GM21390 (cell line): ENCODE measurements around the gene CDH23.

ENCODE experiments used
- ATAC-seq: cut with Tn5 transposase; IDR thresholded peaks from one replicate; pipeline ENCODE4 v1.9.1; 2021; ENCODE audit not compliant: unreplicated experiment

The CDH23 gene

GRCh38 chr10:71531485-71532446 lies 135.0 kb downstream of the CDH23 start:
- no peak for ATAC-seq

- ATAC-seq: no peak
Measured at GRCh38 chr10:71532878-71533277, 136.2 kb downstream of the CDH23 start.

DNA sequence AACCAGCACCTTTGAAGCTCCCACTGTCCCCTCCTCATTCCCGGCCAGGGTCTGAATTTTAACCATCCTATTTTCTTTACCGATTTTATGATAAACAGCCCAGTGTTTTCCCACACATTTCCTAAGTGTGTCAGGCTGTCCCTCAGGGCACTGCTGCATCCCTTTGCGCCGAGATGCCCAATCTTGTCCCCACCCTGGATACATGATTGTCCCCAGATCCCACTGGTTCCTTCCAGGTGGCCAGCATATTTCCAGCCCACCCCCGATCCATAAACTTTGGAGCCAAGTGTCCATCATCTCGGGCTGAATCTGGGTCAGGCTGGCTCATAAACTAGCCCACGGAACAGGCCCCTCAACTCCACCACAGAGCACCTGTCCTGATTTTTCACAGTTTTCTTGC lies 137.2 kb downstream of the CDH23 start:
- no peak for ATAC-seq

DNA sequence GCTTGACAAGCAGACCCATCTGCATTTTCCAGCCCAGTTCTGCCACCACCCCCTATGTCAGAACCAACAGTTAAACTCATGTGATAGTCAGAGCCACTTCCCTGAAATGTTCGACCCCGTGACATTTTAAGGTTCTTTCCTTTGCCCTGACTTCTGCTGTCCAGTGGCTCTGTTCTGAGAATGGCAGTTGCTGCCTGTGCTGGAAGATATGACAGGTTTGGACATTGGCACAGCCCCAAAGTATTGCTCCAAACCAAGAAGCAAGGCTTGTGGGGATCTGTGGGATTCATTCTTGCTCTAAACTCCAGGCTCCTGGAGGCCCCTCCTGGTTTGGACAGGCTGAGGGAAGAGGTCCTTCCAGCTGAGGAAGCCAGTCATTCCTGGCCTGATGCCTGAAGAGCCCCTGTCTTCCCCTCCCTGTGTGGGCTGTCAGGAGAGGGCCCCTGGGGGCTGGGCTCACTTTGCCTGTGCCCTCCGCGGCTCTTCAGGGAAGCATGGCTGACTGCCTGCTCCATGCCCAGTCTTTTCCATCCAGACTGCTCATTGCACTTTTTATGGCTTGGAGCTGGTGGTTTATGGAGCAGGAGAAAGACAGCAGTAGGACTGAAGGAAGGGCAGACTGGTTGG lies 138.0 kb downstream of the CDH23 start:
- no peak for ATAC-seq

DNA sequence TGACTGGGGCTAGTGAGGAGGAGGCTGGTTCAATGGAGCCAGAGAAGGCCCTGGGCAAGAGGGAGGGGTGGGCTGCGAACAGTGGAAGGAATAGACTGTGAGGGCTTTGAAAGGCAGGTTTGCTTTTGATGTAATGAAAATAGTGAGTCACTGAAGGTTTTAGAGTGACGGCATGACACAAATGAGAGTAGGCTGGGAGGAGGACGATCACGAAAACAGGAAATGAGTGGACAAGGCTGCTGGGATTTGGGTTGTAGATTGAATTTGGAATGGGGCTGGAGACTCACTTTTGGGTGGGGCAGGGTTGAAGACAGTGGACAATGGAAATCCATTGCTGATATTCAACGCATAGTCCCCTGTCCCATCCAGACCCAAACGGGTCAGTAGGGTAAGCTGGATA lies 139.6 kb downstream of the CDH23 start:
- ATAC-seq: no peak

GRCh38 chr10:71537125-71537524 lies 140.4 kb downstream of the CDH23 start:
- no peak for ATAC-seq

DNA sequence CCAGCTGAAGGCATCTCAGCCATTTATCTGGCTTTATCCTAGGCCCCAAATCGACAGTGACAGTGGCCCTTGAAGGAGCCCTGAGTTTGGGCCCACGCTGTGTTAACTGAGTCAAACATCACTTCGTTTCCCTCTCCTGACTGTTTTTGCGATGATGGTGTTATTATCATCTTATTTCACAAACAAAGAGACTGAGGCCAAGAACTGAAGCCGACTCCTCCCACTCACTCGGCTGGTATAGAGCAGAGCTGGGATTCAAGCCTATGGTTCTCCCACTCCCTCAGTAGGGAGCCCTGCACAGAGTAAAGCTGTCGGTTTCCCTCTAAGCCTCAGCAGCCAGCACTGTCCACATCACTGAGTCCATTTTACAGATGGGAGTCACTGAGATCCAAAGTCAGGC lies 141.0 kb downstream of the CDH23 start:
- no peak for ATAC-seq

- no peak for ATAC-seq
Measured at GRCh38 chr10:71538608-71539260, 142.0 kb downstream of the CDH23 start.

GRCh38 chr10:71539442-71540118 lies 142.9 kb downstream of the CDH23 start:
- ATAC-seq: no peak

GRCh38 chr10:71542478-71542877 lies 145.8 kb downstream of the CDH23 start:
- no peak for ATAC-seq

DNA sequence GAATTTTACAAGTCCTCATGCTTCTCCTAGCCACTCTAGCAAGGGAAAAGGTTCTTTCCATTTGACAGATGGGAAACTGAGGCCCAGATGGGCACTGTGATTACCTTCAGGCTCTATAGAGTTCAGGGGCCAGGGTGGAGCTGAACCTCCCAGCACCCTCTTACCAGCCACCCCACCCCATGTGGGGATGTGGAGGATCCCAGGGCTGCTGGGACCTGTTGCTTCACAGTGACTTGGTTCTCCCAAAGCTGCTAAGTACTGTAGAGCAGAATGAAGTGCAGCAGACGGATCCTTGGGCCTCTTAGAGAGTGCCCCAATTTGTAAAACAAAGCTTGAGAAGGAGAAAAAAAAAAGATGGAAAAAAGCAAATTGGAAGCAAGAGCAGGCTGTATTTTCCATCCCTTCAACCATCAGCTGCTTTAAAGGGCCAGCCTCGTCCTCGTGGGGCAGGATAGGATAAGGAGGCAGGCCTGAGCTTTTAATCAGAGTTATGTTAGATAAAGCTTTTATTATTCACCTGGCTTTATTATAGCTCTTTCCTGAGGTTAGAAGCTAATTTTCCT lies 147.0 kb downstream of the CDH23 start:
- no peak for ATAC-seq

DNA sequence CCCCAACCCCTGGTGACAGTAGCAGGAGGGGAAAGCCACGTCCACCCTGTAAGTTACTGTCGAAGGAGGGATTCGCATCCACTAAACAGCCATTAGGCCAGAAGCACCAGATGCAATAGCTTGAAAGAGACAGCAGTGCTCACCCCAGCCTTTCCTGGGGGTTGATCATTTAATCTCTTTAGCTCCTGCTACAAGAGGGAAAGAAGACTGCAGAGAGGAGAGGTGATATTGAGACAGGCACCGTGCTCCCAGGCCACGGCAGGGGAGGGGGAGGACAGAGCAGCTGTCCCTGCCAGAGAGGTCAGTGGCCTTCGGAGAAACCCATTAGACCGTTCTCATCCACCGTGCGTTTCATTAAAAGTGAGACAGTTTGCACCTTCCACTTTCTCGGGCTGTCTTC lies 148.3 kb downstream of the CDH23 start:
- ATAC-seq: no peak

DNA sequence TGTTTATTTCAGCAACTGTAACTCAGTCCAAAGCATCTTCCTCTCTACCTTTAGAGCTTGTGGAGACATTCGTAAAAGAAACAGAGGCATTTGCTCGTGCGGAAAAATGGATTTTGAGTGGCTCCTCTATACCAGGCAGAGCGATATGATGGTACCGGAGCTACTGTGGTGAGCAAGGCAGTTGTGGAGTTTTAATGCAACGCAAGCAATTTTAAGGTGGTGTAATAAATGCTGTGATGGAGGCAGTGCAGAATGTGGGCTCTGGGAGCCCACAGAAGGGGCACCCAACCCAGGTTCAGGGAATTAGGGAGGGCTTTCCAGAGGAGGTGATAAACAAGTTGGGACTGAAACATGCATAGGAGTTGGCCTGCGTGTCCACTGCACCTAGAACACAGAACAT lies 149.5 kb downstream of the CDH23 start:
- ATAC-seq: no peak

- ATAC-seq: no peak
Measured at GRCh38 chr10:71547312-71547711, 150.6 kb downstream of the CDH23 start.

DNA sequence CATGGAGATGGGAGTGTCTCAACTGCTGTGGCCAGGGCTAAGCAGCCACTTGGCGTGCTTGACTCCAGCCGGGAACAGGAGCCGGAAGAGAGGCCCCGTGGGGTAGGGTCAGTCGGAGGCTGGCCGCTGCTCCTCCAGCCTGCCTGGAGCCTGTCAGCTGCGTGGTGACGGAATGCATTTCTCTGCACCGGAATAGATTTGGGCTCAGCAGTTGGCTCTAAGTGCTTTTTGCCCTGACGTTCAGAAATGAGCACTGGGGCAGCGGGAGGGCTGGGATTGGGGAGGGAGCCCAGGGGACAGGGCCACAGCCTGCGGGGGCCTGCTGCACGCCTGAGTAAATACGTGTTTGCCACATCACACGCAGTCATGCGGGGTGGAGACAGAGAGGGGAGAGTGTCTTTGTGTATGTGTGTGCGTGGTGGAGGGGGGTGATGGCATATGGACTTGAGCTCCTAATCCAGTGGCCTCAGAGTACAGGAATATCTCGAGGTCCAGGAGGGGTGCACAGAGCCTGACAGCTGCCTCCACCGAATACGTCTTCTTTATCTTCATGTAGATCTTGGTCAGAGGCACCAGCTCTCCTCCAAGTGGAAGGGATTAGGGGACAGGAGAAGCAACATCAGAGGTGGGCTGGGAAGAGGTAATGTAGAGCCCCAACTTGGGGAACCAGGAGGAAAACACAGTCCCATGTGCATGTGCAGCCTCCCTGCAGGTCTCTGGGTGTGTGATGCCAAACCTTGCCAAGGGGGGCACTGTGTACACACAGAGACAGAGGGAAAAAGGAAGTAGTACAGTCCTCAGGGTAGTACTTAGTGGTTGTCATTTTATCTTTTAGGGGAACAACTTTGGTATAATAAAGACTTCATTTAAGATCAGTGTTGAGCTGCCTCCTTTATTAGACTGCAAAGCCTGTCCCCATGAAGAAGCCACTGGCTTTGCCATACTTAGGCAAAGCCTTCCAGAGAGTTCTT lies 151.4 kb downstream of the CDH23 start:
- no peak for ATAC-seq

DNA sequence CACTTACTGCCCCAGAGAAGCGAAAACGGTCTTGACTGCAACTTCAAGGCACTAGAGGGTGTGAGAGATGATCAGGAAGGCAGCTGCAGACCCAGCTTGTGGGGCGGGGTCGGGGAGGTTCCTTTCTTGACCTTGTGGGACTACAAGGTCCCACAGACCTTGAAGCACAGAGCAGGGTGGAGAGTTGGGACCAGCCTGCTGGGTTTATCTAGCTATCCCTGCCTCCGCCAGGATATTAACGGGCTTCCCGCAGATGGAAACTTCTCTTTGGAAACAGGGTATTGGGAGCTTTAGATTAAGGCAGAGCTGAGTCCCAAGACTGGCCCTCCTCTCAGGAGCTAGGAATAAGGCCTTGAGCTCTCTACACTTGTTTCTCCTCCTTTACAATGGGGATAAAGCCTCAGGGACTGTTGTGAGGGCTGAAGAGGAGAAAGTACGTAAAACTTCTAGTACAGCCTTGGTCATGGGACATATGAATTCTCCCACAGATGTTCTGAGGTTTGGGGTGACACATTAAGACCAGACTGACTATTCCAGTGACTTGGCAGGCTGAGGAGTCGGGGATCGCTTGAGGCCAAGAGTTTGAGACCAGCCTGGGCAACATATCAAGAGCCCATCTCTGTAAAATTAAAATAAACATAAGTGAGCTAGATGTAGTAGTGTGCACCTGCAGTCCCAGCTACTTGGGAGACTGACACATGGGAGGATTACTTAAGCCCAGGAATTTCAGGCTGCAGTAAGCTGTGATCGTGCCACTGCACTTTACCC lies 153.2 kb downstream of the CDH23 start:
- ATAC-seq: no peak

DNA sequence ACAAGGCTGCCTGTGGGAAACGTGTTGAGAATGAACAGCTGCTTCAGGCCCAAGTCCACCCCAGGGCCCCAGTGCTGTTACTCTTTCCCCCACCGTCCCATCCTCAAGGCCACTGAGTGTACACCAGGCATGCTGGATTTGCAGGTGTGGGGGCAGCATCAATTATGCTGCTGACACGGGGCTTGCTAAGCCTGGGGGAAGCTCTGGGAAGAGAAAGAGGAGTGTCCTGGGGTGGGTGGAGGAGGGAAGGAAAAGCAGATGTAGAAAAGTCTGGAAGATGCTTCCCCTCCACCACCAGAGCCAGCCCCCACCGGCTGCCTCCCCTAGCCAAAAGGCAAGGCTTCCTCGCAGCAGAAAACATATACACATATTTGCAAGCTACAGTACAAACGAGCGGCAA lies 153.9 kb downstream of the CDH23 start:
- ATAC-seq: no peak

DNA sequence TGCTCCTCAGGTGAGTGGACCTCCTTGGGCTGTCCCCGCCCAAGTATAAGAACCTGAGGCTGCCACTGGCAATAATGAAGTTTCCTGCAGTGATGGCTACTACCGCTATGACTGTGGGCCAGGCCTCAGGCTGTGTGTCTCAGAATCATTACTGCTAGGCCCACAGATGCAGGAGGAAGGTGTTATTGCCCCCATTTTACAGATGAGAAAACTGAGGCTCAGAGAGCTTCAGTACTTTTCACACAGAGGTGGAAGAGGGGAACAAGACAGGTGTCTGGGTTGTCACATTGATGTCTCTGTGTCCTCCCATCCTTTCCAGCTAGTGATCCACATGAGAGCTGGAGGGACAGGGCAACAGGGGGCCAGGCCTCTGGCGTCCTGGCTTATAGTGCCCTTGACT lies 155.2 kb downstream of the CDH23 start:
- no peak for ATAC-seq

DNA sequence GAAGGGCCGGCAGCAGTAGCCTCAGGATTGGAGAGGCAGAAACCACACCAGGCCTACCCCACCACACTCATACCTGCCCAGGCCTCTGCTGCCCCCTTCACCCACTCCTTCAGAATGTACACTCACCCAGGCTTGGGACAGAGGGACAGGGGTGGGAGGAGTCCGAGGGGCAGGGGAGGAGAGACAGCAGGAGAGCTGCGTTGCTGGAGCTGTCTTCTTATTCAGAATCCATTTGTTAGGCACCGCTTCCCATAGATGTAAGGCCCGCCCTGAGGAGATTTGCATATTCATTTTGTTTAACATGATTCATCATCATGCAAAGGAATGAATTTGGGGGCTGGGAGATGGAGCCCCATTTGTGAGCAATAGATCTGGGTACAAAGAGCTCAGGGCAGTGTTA lies 156.7 kb downstream of the CDH23 start:
- no peak for ATAC-seq
